GM04503 (cell line): ENCODE data around the gene ACCS.

Experiments
- DNase-seq: peaks from one replicate; pipeline ENCODE4 v3.0.0-alpha.2; 2012; ENCODE audit warnings: low read depth

Gene ACCS

GRCh38 chr11:44043157-44043556 is 22.9 kb upstream of the ACCS start:
- DNase-seq = no peak

- DNase-seq = no peak
Observed at GRCh38 chr11:44046182-44046581, 19.9 kb upstream of the ACCS start.

GRCh38 chr11:44047298-44047697 is 18.8 kb upstream of the ACCS start:
- no peak for DNase-seq

- DNase-seq = no peak
Observed at GRCh38 chr11:44047931-44048431, 18.1 kb upstream of the ACCS start, which contains the start of gene ACCSL. Gene ACCSL, plus strand, starts transcription at chr11:44047981. Its CDS starts 56 bp downstream, at chr11:44048037.

- DNase-seq = no peak
Observed at GRCh38 chr11:44049832-44050231, 16.2 kb upstream of the ACCS start.

- no peak for DNase-seq
Observed at GRCh38 chr11:44051171-44051570, 14.9 kb upstream of the ACCS start.

GRCh38 chr11:44057340-44057739 is 8.7 kb upstream of the ACCS start:
- no peak for DNase-seq

GRCh38 chr11:44058275-44058674 is 7.8 kb upstream of the ACCS start:
- no peak for DNase-seq

- no peak for DNase-seq
Observed at GRCh38 chr11:44065161-44065661, 859 bp upstream of the ACCS start.

- DNase-seq = peak; percentile 16
Observed at GRCh38 chr11:44066732-44067141, 667 bp downstream of the ACCS start.

- no peak for DNase-seq
Observed at GRCh38 chr11:44067266-44067665, 1.2 kb downstream of the ACCS start.

- no peak for DNase-seq
Observed at GRCh38 chr11:44068180-44068579, 2.1 kb downstream of the ACCS start.

GRCh38 chr11:44071157-44071556 is 5.1 kb downstream of the ACCS start:
- DNase-seq = no peak

- DNase-seq = no peak
Observed at GRCh38 chr11:44072757-44073658, 6.9 kb downstream of the ACCS start.

- no peak for DNase-seq
Observed at GRCh38 chr11:44078794-44079193, 12.7 kb downstream of the ACCS start.

GRCh38 chr11:44079376-44079775 is 13.3 kb downstream of the ACCS start:
- DNase-seq = no peak

GRCh38 chr11:44080951-44081350 is 14.9 kb downstream of the ACCS start:
- DNase-seq = no peak

GRCh38 chr11:44082645-44083044 is 16.6 kb downstream of the ACCS start:
- DNase-seq = no peak

GRCh38 chr11:44083433-44083832 is 17.4 kb downstream of the ACCS start:
- DNase-seq = no peak

GRCh38 chr11:44083906-44084305 is 17.8 kb downstream of the ACCS start:
- no peak for DNase-seq

GRCh38 chr11:44085330-44085729 is 19.3 kb downstream of the ACCS start:
- no peak for DNase-seq

GRCh38 chr11:44088377-44088776 is 22.3 kb downstream of the ACCS start:
- DNase-seq = no peak

- no peak for DNase-seq
Observed at GRCh38 chr11:44088871-44089270, 22.8 kb downstream of the ACCS start.
